ENCODE results near the gene TMEM263.
"Not testable (repeated sequence)": the region's sequence is repeated elsewhere in the genome, so short reads cannot be mapped to it uniquely, and the experiment has no call there.

Gene TMEM263

GRCh38 chr12:106913456-106913855 lies 42.3 kb upstream of the TMEM263 start:
- DNase-seq (ENCODE audit: low spot score), result no peak
- Histone ChIP-seq H3K27ac (no peak overlapping the region), H3K4me3 (no peak overlapping the region)
- no peak for TF ChIP-seq CTCF (IDR thresholded peaks at IDR 0.05)

- no peak overlapping the region for H3K27ac ChIP-seq
- TF ChIP-seq CTCF (IDR thresholded peaks at IDR 0.05), result no peak
- DNase-seq (ENCODE audit: low spot score), result no peak
- no peak overlapping the region for H3K4me3 ChIP-seq
Observed at GRCh38 chr12:106914796-106915634, 40.7 kb upstream of the TMEM263 start.

GRCh38 chr12:106915635-106916026 lies 40.1 kb upstream of the TMEM263 start:
- no peak for TF ChIP-seq CTCF (IDR thresholded peaks at IDR 0.05)
- H3K4me3 ChIP-seq, result no peak overlapping the region
- DNase-seq (ENCODE audit: low spot score), result no peak
- no peak overlapping the region for H3K27ac ChIP-seq

- DNase-seq (ENCODE audit: low spot score), result no peak
- no peak for TF ChIP-seq CTCF (IDR thresholded peaks at IDR 0.05)
- Histone ChIP-seq H3K4me3 (no peak overlapping the region), H3K27ac (no peak overlapping the region)
Observed at GRCh38 chr12:106917503-106917902, 38.2 kb upstream of the TMEM263 start.

GRCh38 chr12:106918746-106919145 lies 37.0 kb upstream of the TMEM263 start:
- no peak for TF ChIP-seq CTCF (IDR thresholded peaks at IDR 0.05)
- DNase-seq (ENCODE audit: low spot score), result no peak
- Histone ChIP-seq H3K27ac (no peak overlapping the region), H3K4me3 (no peak overlapping the region)

GRCh38 chr12:106919910-106920544 lies 35.7 kb upstream of the TMEM263 start:
- no peak overlapping the region for H3K4me3 ChIP-seq
- TF ChIP-seq CTCF (IDR thresholded peaks at IDR 0.05), result peak; percentile 74
- DNase-seq (ENCODE audit: low spot score), result no peak
- H3K27ac ChIP-seq, result no peak overlapping the region

GRCh38 chr12:106921976-106922375 lies 33.7 kb upstream of the TMEM263 start:
- not testable (repeated sequence) for H3K4me3 ChIP-seq; H3K27ac ChIP-seq; DNase-seq (ENCODE audit: low spot score)

GRCh38 chr12:106923594-106923993 lies 32.1 kb upstream of the TMEM263 start:
- H3K4me3 ChIP-seq; DNase-seq (ENCODE audit: low spot score); H3K27ac ChIP-seq: not testable (repeated sequence)

Data from coronary artery (tissue), 2 donors.